Measurements from ENCODE around the gene PCDH10. TPM values are rescaled to one million over a fixed set of nuclear protein-coding genes. Genes with fewer than 3 reads are reported as not detected.

The PCDH10 gene
- total and polyA plus RNA-seq, 9 of the 15 experiments (the other 6 are each of a cell fraction or from before 2014, with no cell fraction given): 0.04 to 1.4 (median 0.29) TPM

GRCh38 chr4:133233922-133234321, 84.8 kb downstream of the PCDH10 start:
- in situ Hi-C loops (cut with MboI): no loop called here
- Histone ChIP-seq H2AFZ (ENCODE audit: low read depth, low read length) (no peak overlapping the region), H3K4me3 (no peak overlapping the region), H3K9ac (ENCODE audit: insufficient read depth in 1 of 2, low read depth in 2 of 2, low read length in 2 of 2) (no peak overlapping the region), H3K36me3 (ENCODE audit: control insufficient read depth, insufficient read depth, low read length) (no peaks in the 10 kb centered on the region), H4K20me1 (replicated peaks; ENCODE audit: control insufficient read depth, insufficient read depth, low read length) (no peaks in the 10 kb centered on the region), H3K9me3 (replicated peaks; ENCODE audit: control insufficient read depth, insufficient read depth, low read depth, low read length) (no peaks in the 10 kb centered on the region; the same call in 1 of the 2 replicates), H3K4me2 (ENCODE audit: insufficient read depth, low read length) (no peak overlapping the region), H3K27ac (ENCODE audit: extremely low read depth, low read depth, low read length) (no peak overlapping the region), H3K27me3 (ENCODE audit: control insufficient read depth in 2 of 2, insufficient read depth in 2 of 2, low read length in 2 of 2) (no peaks in the 10 kb centered on the region), H3K4me1 (replicated peaks in 1 of 2; ENCODE audit: control insufficient read depth in 2 of 2, insufficient read depth in 2 of 2, low read length in 2 of 2) (no peaks in the 10 kb centered on the region), H3K9me1 (ENCODE audit: control insufficient read depth, insufficient read depth, low read length) (no peaks in the 10 kb centered on the region), H3K79me2 (ENCODE audit: control insufficient read depth, insufficient read depth, low read length) (no peaks in the 10 kb centered on the region)
- CTCF ChIA-PET (ENCODE audit: low intra/inter-chr PET ratio): no interaction called here
- POLR2A ChIA-PET: no interaction called here
- FAIRE-seq (no peak), ATAC-seq (no peak), DNase-seq (ENCODE audit: extremely low read depth in 1 of 4, low spot score in 3 of 4) (no peak)
- no TSS peak for BruUV-seq (replicated peaks)
- WGBS (ENCODE audit: insufficient coverage, low coverage, missing lambda C conversion rate): 15% methylated on average over 6 of the region's 6 CpGs
- TF ChIP-seq XRCC4 (IDR thresholded peaks at IDR 0.05; ENCODE audit: extremely low read depth, insufficient read depth, insufficient read length) (no peak), THRAP3 (IDR thresholded peaks at IDR 0.05; ENCODE audit: borderline replicate concordance) (no peak), MTA3 (IDR thresholded peaks at IDR 0.05; ENCODE audit: borderline replicate concordance) (no peak), JUNB (CRISPR knock-in tag; conservative IDR thresholded peaks at IDR 0.05) (no peak), OTX1 (CRISPR knock-in tag; IDR thresholded peaks at IDR 0.05) (no peak), NFE2 (IDR thresholded peaks at IDR 0.05; ENCODE audit: low read depth) (no peak), HSF4 (CRISPR knock-in tag; IDR thresholded peaks at IDR 0.05; ENCODE audit: borderline replicate concordance) (no peak), MXD1 (CRISPR knock-in tag; IDR thresholded peaks at IDR 0.05; ENCODE audit: borderline replicate concordance, poor library complexity, severe bottlenecking) (no peak), TCF15 (CRISPR knock-in tag; IDR thresholded peaks at IDR 0.05) (no peak), FOS (IDR thresholded peaks at IDR 0.05; ENCODE audit: extremely low read depth, insufficient read length) (no peak), ZNF408 (CRISPR knock-in tag; IDR thresholded peaks at IDR 0.05; ENCODE audit: low read depth) (no peak), ZNF507 (tag; conservative IDR thresholded peaks at IDR 0.05) (no peak), MYC (IDR thresholded peaks at IDR 0.05; ENCODE audit: low read depth, low read length) (no peak), MYC (CRISPR knock-in tag; IDR thresholded peaks at IDR 0.05; ENCODE audit: borderline replicate concordance, low read depth) (no peak), C11orf30 (IDR thresholded peaks at IDR 0.05; ENCODE audit: low read depth) (no peak), ELF1 (tag; IDR thresholded peaks at IDR 0.05) (no peak), ATF6 (CRISPR knock-in tag; IDR thresholded peaks at IDR 0.05) (no peak), RBM39 (optimal IDR thresholded peaks at IDR 0.05; ENCODE audit: low read depth, low read length) (no peak), ZNF133 (CRISPR knock-in tag; IDR thresholded peaks at IDR 0.05) (no peak)
- TF ChIP-seq, protein P1, sequence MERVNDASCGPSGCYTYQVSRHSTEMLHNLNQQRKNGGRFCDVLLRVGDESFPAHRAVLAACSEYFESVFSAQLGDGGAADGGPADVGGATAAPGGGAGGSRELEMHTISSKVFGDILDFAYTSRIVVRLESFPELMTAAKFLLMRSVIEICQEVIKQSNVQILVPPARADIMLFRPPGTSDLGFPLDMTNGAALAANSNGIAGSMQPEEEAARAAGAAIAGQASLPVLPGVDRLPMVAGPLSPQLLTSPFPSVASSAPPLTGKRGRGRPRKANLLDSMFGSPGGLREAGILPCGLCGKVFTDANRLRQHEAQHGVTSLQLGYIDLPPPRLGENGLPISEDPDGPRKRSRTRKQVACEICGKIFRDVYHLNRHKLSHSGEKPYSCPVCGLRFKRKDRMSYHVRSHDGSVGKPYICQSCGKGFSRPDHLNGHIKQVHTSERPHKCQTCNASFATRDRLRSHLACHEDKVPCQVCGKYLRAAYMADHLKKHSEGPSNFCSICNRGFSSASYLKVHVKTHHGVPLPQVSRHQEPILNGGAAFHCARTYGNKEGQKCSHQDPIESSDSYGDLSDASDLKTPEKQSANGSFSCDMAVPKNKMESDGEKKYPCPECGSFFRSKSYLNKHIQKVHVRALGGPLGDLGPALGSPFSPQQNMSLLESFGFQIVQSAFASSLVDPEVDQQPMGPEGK (CRISPR knock-in tag; IDR thresholded peaks at IDR 0.05; ENCODE audit: borderline replicate concordance): no peak
- intact Hi-C loops (cut with micrococcal nuclease): no loop called here

All from K562 (cell line).